COLO668 (cell line): ENCODE measurements around the gene VPS8.

Experiments used
- DNase-seq: peaks from one replicate; lab custom pipeline; 2025; ENCODE audit not compliant: unreplicated experiment; lab: John Stamatoyannopoulos, UW

Gene VPS8

GRCh38 chr3:184784731-184785500, 27.1 kb upstream of the VPS8 start:
- no peak for DNase-seq

GRCh38 chr3:184785890-184786279, 26.1 kb upstream of the VPS8 start:
- no peak for DNase-seq

GRCh38 chr3:184786280-184786941, 25.6 kb upstream of the VPS8 start:
- DNase-seq = no peak

- DNase-seq = no peak
Measured at GRCh38 chr3:184788751-184789150, 23.2 kb upstream of the VPS8 start.

- DNase-seq = no peak
Measured at GRCh38 chr3:184789314-184789998, 22.5 kb upstream of the VPS8 start.

GRCh38 chr3:184791171-184791570, 20.8 kb upstream of the VPS8 start:
- DNase-seq = peak; percentile 33

GRCh38 chr3:184795522-184796190, 16.3 kb upstream of the VPS8 start:
- DNase-seq = no peak

- DNase-seq = no peak
Measured at GRCh38 chr3:184796551-184796950, 15.4 kb upstream of the VPS8 start.

GRCh38 chr3:184796954-184797353, 15.0 kb upstream of the VPS8 start:
- DNase-seq = no peak

GRCh38 chr3:184798120-184798519, 13.8 kb upstream of the VPS8 start:
- DNase-seq = no peak

GRCh38 chr3:184800349-184800930, 11.5 kb upstream of the VPS8 start:
- DNase-seq = no peak

GRCh38 chr3:184801241-184801785, 10.7 kb upstream of the VPS8 start:
- no peak for DNase-seq

- no peak for DNase-seq
Measured at GRCh38 chr3:184802150-184802549, 9.8 kb upstream of the VPS8 start.

- DNase-seq = no peak
Measured at GRCh38 chr3:184804801-184805200, 7.2 kb upstream of the VPS8 start.

GRCh38 chr3:184805351-184806038, 6.5 kb upstream of the VPS8 start:
- peak; percentile 8 for DNase-seq

GRCh38 chr3:184806567-184807271, 5.2 kb upstream of the VPS8 start:
- DNase-seq = no peak

- no peak for DNase-seq
Measured at GRCh38 chr3:184807549-184807948, 4.4 kb upstream of the VPS8 start.

GRCh38 chr3:184808021-184808420, 3.9 kb upstream of the VPS8 start:
- no peak for DNase-seq

GRCh38 chr3:184810146-184810545, 1.8 kb upstream of the VPS8 start:
- DNase-seq = no peak

- no peak for DNase-seq
Measured at GRCh38 chr3:184811034-184811433, 932 bp upstream of the VPS8 start.
